GM13976 (cell line): ENCODE measurements around the gene LRSAM1.
A peak's percentile ranks its signal among the peaks of the same experiment; 100 is the strongest.

ENCODE experiments used
- DNase-seq: peaks from one replicate; pipeline ENCODE4 v3.0.0; 2012; ENCODE audit warnings: low spot score
- in situ Hi-C: fragments of 300-500 bp; cut with MboI; formaldehyde crosslinking; loops from one replicate; pipeline ENCODE4 v1.12.0; 2022; ENCODE audit warnings: low sequenced_read_pairs, mixed read lengths, inconsistent platforms; ENCODE audit not compliant: unreplicated experiment
- TF ChIP-seq, protein P1 (sequence below): IDR thresholded peaks from 2 replicates; pipeline ENCODE4 v1.5.1; 2012; ENCODE audit warnings: borderline replicate concordance, mild to moderate bottlenecking; ENCODE audit not compliant: insufficient read depth; ENCODE audit errors: extremely low read depth, missing control alignments, control extremely low read depth

Gene LRSAM1

DNA sequence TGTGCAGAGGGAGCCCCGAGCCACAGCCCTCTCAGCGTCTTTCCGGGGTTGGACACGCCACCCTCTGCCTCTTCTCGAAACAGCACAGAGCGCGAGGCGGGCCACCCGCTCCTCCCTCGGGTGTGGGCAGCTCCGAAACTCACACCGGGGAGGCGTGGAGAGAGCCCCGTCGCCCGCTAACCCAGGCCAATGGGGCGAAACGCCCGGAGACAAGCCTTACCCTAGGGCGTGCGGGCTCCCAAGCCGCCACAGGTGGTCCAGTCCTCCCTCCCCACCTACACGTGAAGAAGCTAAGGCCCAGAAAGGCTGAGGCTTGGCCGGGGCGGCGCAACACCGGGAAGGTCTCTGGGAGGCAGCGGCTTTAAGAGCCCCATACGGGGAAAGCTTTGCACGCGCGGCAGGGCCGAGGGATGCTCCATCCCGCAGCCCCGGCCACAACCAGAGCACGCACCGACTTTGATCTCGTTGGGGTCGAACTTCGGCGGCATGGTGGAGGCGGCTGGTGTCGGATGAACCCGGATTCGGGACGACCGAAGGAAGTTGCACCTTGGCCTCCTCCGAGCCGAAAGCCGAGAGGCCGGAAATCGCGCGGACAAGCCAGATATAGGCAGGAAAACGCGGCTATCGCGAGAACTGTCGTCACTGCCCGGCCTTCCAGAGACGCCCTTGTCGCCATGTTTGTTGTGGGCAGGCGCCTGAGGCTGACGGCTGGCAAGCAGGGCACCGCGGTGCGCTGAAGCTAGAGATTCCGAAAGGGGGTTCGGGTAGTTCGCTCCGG lies at the start of gene LRSAM1, which contains the start of gene RPL12:
Gene LRSAM1, plus strand, starts transcription at position 681 of the 778 bp plus-strand sequence. CDS start 3,018 bp downstream, outside the sequence.
Gene RPL12, minus strand, starts transcription at position 577 of the 778 bp plus-strand sequence. Its CDS starts 89 bp downstream, at position 488.
- TF ChIP-seq, protein P1, sequence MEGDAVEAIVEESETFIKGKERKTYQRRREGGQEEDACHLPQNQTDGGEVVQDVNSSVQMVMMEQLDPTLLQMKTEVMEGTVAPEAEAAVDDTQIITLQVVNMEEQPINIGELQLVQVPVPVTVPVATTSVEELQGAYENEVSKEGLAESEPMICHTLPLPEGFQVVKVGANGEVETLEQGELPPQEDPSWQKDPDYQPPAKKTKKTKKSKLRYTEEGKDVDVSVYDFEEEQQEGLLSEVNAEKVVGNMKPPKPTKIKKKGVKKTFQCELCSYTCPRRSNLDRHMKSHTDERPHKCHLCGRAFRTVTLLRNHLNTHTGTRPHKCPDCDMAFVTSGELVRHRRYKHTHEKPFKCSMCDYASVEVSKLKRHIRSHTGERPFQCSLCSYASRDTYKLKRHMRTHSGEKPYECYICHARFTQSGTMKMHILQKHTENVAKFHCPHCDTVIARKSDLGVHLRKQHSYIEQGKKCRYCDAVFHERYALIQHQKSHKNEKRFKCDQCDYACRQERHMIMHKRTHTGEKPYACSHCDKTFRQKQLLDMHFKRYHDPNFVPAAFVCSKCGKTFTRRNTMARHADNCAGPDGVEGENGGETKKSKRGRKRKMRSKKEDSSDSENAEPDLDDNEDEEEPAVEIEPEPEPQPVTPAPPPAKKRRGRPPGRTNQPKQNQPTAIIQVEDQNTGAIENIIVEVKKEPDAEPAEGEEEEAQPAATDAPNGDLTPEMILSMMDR = no peak
- in situ Hi-C loops = no loop called here
- DNase-seq = peak; percentile 98

DNA sequence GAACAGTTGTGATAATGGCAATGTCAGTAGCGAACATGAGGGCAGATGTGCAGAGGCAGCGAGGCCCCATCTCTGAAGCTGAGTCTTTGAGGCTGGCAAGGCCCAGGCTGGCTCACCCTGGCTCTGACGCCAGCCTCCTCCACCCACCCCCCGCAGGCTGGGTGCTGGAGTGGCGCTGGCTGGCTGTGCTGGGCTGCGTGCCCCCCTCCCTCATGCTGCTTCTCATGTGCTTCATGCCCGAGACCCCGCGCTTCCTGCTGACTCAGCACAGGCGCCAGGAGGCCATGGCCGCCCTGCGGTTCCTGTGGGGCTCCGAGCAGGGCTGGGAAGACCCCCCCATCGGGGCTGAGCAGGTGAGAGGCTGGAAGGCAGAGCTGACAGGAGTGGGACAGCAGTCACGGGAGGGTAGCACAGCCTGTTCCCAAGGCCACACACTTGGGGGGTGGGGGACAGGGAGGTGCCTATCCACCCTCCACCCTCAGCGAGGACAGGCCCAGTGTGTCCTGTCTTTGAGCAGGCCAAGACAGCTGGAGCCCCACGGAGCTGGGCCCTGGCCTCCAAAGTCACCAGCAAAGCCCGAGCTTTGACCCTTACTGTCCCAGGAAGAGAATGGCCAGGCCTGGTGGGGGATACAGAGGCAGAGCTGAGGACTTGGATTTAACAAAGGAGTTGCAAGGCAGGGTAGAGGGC lies 48.8 kb upstream of the LRSAM1 start:
- in situ Hi-C loops = loop anchor here (25.0 kb wide), 1 partner anchor 465 kb away; no protein-coding TSS in a partner anchor
- no peak for DNase-seq
- TF ChIP-seq, protein P1 = no peak

DNA sequence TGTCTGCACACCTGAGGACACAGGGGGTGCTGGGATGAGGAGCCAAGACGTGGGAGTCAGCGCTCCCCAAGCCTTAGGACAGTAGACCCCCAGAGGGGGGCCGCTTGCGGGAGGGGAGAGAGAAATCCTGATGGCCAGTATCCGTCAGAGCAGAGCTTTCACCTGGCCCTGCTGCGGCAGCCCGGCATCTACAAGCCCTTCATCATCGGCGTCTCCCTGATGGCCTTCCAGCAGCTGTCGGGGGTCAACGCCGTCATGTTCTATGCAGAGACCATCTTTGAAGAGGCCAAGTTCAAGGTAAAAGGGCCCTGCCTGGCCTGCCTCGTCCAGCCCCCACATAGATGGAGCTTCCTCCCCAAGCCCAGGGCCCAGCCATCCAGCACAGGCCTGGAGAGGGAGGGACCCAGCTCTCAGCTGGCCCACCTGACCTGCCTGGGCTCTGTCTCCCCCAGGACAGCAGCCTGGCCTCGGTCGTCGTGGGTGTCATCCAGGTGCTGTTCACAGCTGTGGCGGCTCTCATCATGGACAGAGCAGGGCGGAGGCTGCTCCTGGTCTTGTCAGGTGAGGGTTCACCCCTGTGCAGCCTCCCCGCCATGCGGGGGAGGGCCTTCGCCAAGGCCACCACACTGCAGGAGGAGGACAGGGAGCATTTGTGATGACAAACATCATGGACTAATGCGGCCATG lies 47.7 kb upstream of the LRSAM1 start:
- TF ChIP-seq, protein P1 = no peak
- no peak for DNase-seq
- in situ Hi-C loops = loop anchor here (25.0 kb wide), 1 partner anchor 466 kb away; no protein-coding TSS in a partner anchor

DNA sequence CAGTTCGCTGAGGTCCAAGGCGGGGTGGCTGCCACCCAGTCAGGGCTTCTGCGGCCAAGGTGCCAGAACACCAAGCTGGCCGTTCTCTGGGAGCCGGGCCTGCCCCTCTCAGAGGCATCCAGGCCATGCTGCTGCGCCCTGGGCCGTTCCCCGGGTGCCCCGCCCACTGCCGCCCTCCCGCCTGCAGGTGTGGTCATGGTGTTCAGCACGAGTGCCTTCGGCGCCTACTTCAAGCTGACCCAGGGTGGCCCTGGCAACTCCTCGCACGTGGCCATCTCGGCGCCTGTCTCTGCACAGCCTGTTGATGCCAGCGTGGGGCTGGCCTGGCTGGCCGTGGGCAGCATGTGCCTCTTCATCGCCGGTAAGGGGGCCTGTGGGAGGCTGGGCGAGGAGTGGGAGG lies 46.7 kb upstream of the LRSAM1 start:
- in situ Hi-C loops = loop anchor here (25.0 kb wide), 1 partner anchor 467 kb away; no protein-coding TSS in a partner anchor
- no peak for DNase-seq
- TF ChIP-seq, protein P1 = no peak

DNA sequence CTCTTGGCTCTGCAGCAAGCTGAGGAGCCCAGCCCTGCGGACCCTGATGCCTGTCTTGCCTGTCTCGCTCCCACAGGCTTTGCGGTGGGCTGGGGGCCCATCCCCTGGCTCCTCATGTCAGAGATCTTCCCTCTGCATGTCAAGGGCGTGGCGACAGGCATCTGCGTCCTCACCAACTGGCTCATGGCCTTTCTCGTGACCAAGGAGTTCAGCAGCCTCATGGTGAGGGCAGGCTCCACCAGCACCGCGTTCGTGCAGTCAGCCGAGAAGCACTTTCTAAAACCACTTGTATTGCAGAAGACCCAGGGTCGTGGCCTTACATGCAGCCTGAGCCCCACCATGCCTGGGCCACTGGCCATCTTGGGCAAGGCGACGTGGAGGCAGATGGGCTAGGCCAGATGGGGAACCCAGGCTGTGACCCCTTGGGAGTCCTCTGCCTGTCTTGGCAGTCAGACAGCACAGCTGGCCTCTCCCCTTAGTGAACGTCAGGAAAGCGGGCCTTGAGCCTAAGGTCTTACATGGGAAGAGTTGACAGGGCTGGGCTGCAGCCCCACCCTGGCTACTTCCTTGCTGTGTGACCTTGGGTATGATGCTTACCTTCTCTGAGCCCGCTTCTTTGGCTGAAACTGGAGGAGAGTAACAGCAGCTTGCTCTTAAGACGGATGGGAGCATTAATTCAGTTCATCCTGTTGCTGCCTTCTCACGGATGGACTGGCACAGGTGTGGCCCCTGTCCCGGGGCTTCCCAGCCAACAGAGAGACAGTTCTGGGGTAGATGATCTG lies 45.8 kb upstream of the LRSAM1 start:
- in situ Hi-C loops = loop anchor here (25.0 kb wide), 1 partner anchor 468 kb away; no protein-coding TSS in a partner anchor
- TF ChIP-seq, protein P1 = no peak
- DNase-seq = no peak
